GM10266 (cell line): ENCODE measurements around the gene LRRC74B.
"Not testable (repeated sequence)": the region's sequence is repeated elsewhere in the genome, so short reads cannot be mapped to it uniquely, and the experiment has no call there.

Experiments used
- DNase-seq: peaks from one replicate; pipeline ENCODE4 v3.0.0; 2012; ENCODE audit errors: extremely low spot score
- TF ChIP-seq, protein P1 (sequence below): IDR thresholded peaks from 2 replicates; pipeline ENCODE4 v1.5.1; 2012; ENCODE audit warnings: mild to moderate bottlenecking, low read depth; ENCODE audit not compliant: control insufficient read depth, insufficient read depth; ENCODE audit errors: missing control alignments

Gene LRRC74B

DNA sequence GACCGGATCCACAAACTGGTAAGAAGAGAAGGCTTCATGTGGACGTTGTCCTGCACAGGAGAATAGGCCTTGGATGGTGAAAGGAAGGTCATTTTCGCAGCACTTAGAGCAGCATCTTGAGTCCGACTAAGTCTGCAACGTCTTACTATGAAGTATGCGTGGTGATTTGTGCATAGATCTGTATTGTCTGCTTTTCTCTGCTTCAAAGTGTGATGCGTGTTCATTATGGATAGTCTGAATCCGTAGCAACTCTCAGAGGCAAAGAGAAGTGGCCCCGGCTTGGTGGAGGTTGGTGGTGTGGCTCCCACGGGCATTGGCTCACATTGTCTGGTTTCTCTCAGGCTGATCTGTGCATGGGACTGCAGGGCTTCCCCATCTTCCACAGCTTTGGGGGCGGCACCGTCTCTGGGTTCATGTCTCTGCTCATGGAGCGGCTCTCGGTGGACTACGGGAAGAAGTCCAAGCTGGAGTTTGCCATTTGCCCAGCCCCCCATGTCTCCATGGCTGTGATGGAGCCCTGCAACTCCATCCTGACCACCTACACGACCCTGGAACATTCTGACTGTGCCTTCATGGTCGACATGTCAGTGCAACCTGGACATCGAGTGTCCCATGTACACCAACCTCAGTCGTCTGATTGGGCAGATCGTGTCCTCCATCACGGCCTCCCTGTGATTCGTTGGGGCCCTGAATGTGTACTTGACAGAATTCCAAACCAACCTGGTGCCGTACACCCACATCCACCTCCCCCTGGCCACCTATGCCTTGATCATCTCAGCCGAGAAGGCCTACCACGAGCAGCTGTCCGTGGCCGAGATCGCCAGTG is 21.5 kb downstream of the LRRC74B start:
- DNase-seq, result no peak
- TF ChIP-seq, protein P1, sequence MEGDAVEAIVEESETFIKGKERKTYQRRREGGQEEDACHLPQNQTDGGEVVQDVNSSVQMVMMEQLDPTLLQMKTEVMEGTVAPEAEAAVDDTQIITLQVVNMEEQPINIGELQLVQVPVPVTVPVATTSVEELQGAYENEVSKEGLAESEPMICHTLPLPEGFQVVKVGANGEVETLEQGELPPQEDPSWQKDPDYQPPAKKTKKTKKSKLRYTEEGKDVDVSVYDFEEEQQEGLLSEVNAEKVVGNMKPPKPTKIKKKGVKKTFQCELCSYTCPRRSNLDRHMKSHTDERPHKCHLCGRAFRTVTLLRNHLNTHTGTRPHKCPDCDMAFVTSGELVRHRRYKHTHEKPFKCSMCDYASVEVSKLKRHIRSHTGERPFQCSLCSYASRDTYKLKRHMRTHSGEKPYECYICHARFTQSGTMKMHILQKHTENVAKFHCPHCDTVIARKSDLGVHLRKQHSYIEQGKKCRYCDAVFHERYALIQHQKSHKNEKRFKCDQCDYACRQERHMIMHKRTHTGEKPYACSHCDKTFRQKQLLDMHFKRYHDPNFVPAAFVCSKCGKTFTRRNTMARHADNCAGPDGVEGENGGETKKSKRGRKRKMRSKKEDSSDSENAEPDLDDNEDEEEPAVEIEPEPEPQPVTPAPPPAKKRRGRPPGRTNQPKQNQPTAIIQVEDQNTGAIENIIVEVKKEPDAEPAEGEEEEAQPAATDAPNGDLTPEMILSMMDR, result no peak

DNA sequence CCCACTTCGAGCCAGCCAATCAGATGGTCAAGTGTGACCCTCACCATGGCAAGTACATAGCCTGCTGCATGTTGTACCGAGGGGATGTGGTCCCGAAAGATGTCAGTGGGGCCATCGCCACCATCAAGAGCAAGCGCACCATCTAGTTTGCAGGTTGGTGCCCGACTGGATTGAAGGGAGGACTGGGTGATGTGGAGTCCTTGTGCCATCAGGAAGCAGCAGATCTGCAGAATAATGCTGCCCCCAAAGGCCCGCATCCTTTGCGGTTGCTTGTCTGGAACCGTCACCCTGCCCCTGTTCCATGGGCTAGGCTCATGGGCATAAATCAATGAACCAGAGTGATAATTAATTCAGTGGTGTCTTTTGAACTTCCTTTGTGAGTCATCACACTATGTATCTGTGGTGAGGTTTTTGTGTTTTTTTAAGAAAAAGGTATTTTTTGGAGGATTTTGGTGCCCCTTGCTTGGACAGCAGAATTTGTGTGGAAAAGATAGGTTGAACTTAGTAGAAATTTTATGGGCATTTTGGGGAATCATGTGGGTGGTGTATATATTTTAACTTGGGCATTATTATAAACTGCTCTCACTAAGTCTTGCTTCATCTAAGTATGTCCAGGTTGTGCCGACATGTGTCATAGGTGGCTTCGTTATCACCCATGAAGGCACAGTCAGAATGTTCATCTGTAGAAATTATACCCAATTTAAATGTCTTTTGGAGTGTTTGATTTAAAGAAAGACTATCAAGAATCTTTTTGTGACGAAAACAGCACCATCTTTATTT is 22.3 kb downstream of the LRRC74B start:
- TF ChIP-seq, protein P1, result no peak
- no peak for DNase-seq

DNA sequence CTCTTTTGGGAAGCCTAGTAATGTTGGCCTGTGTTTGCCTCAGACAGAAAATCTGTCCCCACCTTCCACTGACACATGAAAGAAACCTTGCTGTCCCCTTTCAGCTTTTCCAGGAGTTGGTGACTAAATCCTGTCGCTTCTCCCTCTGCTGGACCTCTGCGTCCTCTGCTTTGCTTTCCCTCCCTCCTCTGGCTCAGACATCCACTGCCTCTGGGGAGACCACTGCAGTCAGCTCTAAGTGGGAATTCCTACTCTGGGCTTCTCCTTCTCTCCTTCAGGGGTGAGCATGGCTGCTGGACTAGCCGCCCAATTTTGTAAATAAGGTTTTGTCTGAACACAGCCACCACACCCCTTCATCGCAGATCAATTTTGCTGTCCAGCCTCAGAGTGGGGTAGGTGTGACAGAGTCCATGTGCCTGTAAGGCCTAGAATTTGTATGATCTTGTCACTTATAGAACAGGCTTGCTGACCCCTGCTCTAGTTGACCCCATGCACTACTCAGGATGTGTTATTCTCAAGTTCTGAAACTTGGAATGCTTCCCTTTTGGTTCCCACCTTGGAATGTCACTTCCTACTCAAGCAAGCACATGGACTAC is 23.0 kb downstream of the LRRC74B start:
- no peak for DNase-seq
- TF ChIP-seq, protein P1, result no peak

DNA sequence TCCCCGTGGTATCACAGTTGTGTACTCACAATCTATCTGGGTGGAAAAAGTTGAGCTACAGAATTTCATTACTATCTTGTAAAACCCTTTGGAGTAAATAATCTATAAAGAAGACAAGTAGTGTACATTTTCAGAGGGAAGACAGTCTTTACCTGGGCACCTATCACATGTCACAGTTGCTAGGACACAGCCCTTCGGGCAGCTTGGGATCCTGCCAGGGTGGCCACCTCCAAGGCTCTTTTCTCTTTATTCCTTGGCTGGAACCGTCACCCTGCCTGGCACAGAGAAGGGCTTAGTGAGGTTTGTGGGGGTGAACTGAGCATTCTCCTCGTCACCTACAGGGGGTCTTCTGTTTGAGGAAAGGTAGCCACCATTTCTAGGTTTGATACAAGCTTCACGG is 23.6 kb downstream of the LRRC74B start:
- DNase-seq, result no peak
- TF ChIP-seq, protein P1, result no peak

DNA sequence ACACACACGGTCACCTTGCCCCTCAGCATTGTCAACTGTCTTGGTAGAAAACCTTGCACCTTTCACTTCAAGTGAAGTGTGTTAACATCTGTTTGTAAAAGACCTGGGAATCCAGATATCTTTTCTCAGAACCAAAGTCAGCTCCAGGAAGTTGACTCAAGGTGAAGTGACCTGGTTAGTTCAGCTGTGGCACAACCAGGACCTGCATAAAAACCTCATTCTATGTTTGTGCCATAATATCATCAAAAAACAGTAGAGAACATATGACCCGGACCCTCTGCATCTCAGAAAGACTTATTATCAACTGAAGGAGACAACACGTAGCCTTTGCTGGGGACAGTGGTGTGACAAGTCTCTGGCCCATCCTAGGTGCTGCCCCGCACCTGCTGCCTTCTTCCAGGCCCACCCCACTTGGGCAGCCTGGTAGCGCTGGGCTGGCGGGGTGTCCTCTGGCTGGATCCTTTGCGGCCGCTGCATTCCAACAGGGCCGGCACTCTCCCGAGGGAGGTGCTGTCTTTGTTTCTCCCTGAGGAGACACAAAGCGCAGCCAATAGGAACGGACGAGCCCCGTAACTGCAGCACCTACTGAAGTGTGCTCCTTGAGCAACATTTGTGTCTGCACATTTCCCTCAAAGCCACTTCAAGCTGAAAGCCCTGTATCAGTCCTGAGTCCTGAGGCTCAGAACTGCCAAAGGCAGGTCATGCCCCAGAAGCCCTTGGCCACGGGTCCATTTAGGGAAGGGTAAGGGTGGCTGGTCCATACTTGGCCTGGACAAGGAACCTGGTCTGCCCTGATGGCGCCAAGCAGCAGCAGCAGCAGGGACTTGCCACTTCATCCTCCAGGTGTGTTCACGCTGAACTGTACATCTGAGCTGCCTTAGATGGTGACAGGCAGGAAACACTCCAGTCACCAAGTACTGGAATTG is 25.2 kb downstream of the LRRC74B start:
- TF ChIP-seq, protein P1, result no peak
- no peak for DNase-seq

DNA sequence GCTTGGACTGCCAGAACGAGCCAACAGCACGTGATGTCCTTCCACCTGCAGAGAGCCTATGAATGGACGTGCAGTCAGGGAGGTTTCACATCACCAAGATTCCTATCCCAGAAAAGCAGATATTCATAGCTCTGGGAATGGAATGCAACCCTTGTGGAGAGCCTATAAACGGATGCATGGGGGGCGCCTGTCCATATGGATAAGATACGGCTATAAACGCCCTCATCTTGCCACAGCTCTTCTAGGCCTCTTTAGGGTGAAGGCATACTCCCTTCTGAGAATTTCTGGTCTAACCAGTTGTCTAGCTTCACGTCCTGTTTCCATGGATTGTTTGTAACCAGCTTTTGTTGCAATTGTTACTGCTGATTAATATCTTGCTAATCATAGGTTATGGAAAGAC is 26.1 kb downstream of the LRRC74B start:
- not testable (repeated sequence) for DNase-seq

DNA sequence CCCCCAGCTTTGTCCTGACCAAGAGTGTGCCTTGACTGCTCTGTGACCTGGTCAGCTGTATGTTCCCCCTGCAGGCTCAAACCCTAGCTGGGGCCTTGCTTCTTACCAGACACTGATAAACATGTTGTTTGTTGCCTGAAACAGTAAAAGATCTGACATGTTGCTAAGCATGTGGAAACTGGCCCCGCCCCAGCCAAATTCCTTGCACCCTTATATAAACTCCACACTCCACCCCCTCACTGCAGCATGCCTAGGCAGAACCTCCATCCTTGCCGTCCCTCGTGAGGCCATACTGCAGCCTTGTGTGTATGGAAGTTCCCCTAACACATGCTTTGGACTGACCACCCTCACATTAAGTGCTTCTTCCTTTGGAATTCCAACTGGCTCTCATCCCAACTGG is 27.3 kb downstream of the LRRC74B start:
- TF ChIP-seq, protein P1, result no peak
- no peak for DNase-seq
